Upper lobe of right lung (tissue), 1 donor: Measurements from ENCODE around the gene SESTD1. TPM values are rescaled to one million over a fixed set of nuclear protein-coding genes. Genes with fewer than 3 reads are reported as not detected.
"Not testable (repeated sequence)": the region's sequence is repeated elsewhere in the genome, so short reads cannot be mapped to it uniquely, and the experiment has no call there.

ENCODE experiments used
- ATAC-seq: fragments of 200-7000 bp; cut with Tn5 transposase; one replicate; pipeline ENCODE4 v1.9.1; 2020; ENCODE audit warnings: mild to moderate bottlenecking, moderate library complexity
- DNase-seq: peaks from one replicate; pipeline ENCODE4 v3.0.0-alpha.2; 2020
- H3K27ac ChIP-seq: fragments of 200-600 bp; one replicate; pipeline ENCODE4 v1.8.0; 2022
- H3K27me3 ChIP-seq: fragments of 200-600 bp; one replicate; pipeline ENCODE4 v1.8.0; 2022; ENCODE audit warnings: mild to moderate bottlenecking
- H3K36me3 ChIP-seq: fragments of 200-600 bp; one replicate; pipeline ENCODE4 v1.8.0; 2022
- H3K4me1 ChIP-seq: fragments of 200-600 bp; one replicate; pipeline ENCODE4 v1.8.0; 2022
- H3K4me3 ChIP-seq: fragments of 200-600 bp; one replicate; pipeline ENCODE4 v1.8.0; 2022; ENCODE audit warnings: mild to moderate bottlenecking
- H3K9me3 ChIP-seq: fragments of 200-600 bp; one replicate; pipeline ENCODE4 v1.8.0; 2022
- CTCF ChIP-seq: fragments of 200-600 bp; IDR thresholded peaks from one replicate; pipeline ENCODE4 v1.8.0; 2022; ENCODE audit warnings: antibody characterized with exemption
- intact Hi-C: fragments of 100-400 bp; cut with DNase I; formaldehyde crosslinking; loops from one replicate; pipeline ENCODE4 v1.11.0; 2022
- total RNA-seq: library from RNA; stranded (reverse); fragmentation: NEBNext Ultra II Directional; extraction: Animal tissue kit (Norgen Biotek cat#: 25700); gene quantifications from one replicate; pipeline ENCODE4 v1.2.1, GENCODE V29; 2021
- donor health status: DM: no; HTN: yes; CAD: no; lungs with severe emphysema.

SESTD1 gene
- total RNA-seq, 1 donor from 2014 or later = 107 TPM

- Histone ChIP-seq H3K27ac (no peak overlapping the region), H3K4me3 (no peak overlapping the region), H3K36me3 (no peaks in the 10 kb centered on the region), H3K4me1 (no peaks in the 10 kb centered on the region), H3K9me3 (peaks cover 7% of the 10 kb centered on the region), H3K27me3 (no peaks in the 10 kb centered on the region)
- intact Hi-C loops = no loop called here
- DNase-seq (no peak), ATAC-seq (no peak)
- TF ChIP-seq CTCF = no peak
These were observed 57.6 kb downstream of the SESTD1 start for GRCh38 chr2:179207047-179207446.

GRCh38 chr2:179201869-179202268, 62.8 kb downstream of the SESTD1 start:
- Histone ChIP-seq H3K4me3 (no peak overlapping the region), H3K27me3 (no peaks in the 10 kb centered on the region), H3K27ac (no peak overlapping the region), H3K9me3 (peaks cover 3% of the 10 kb centered on the region), H3K4me1 (no peaks in the 10 kb centered on the region), H3K36me3 (no peaks in the 10 kb centered on the region)
- ATAC-seq (no peak), DNase-seq (no peak)
- intact Hi-C loops = no loop called here
- no peak for TF ChIP-seq CTCF

- H3K4me3 ChIP-seq, ATAC-seq, H3K27me3 ChIP-seq, H3K36me3 ChIP-seq, DNase-seq, H3K9me3 ChIP-seq, H3K4me1 ChIP-seq, H3K27ac ChIP-seq, intact Hi-C loops: not testable (repeated sequence)
These were observed 68.6 kb downstream of the SESTD1 start for GRCh38 chr2:179195926-179196590.

GRCh38 chr2:179195141-179195540, 69.5 kb downstream of the SESTD1 start:
- Histone ChIP-seq H3K27me3 (no peaks in the 10 kb centered on the region), H3K9me3 (no peaks in the 10 kb centered on the region), H3K4me3 (no peak overlapping the region), H3K36me3 (no peaks in the 10 kb centered on the region), H3K27ac (no peak overlapping the region), H3K4me1 (no peaks in the 10 kb centered on the region)
- TF ChIP-seq CTCF = no peak
- intact Hi-C loops = no loop called here
- peak; percentile 12 for ATAC-seq
- DNase-seq = no peak

GRCh38 chr2:179193759-179194394, 70.8 kb downstream of the SESTD1 start:
- Histone ChIP-seq H3K4me1 (no peaks in the 10 kb centered on the region), H3K4me3 (no peak overlapping the region), H3K27me3 (no peaks in the 10 kb centered on the region), H3K9me3 (no peaks in the 10 kb centered on the region), H3K27ac (no peak overlapping the region), H3K36me3 (no peaks in the 10 kb centered on the region)
- no peak for DNase-seq
- intact Hi-C loops = no loop called here
- no peak for TF ChIP-seq CTCF
- ATAC-seq = no peak

- intact Hi-C loops = no loop called here
- Histone ChIP-seq H3K9me3 (no peaks in the 10 kb centered on the region), H3K4me1 (no peaks in the 10 kb centered on the region), H3K36me3 (no peaks in the 10 kb centered on the region), H3K4me3 (no peak overlapping the region), H3K27me3 (no peaks in the 10 kb centered on the region), H3K27ac (no peak overlapping the region)
- no peak for DNase-seq
- no peak for ATAC-seq
- TF ChIP-seq CTCF = no peak
These were observed 73.5 kb downstream of the SESTD1 start for GRCh38 chr2:179191110-179191509.
